GM12872 (cell line): ENCODE measurements around the gene ABLIM3.

Experiments
- CTCF ChIP-seq: IDR thresholded peaks from 3 replicates; pipeline ENCODE4 v1.5.1; 2011; ENCODE audit warnings: low read depth, mild to moderate bottlenecking, low read length, moderate library complexity; ENCODE audit not compliant: insufficient read depth

ABLIM3 gene

GRCh38 chr5:149302641-149303040 lies 161.3 kb downstream of the ABLIM3 start:
- no peak for TF ChIP-seq CTCF

- no peak for TF ChIP-seq CTCF
These were observed 161.9 kb downstream of the ABLIM3 start for GRCh38 chr5:149303210-149303609.

- TF ChIP-seq CTCF = no peak
These were observed 163.1 kb downstream of the ABLIM3 start for GRCh38 chr5:149304195-149305078.

GRCh38 chr5:149309354-149309753 lies 168.1 kb downstream of the ABLIM3 start:
- no peak for TF ChIP-seq CTCF
